HG03039 (cell line): Measurements from ENCODE around the gene OARD1.
"Not testable (repeated sequence)": the region's sequence is repeated elsewhere in the genome, so short reads cannot be mapped to it uniquely, and the experiment has no call there.

ENCODE experiments used
- ATAC-seq: cut with Tn5 transposase; IDR thresholded peaks from one replicate; pipeline ENCODE4 v1.9.1; 2021; ENCODE audit warnings: mild to moderate bottlenecking, moderate library complexity; ENCODE audit not compliant: unreplicated experiment

Gene OARD1

GRCh38 chr6:41028561-41029412 lies 43.4 kb downstream of the OARD1 start:
- peak; percentile 30 for ATAC-seq

GRCh38 chr6:41027799-41028560 lies 44.2 kb downstream of the OARD1 start:
- peak; percentile 73 for ATAC-seq

GRCh38 chr6:41027241-41027640 lies 44.9 kb downstream of the OARD1 start:
- no peak for ATAC-seq

GRCh38 chr6:41025966-41026530 lies 46.1 kb downstream of the OARD1 start:
- no peak for ATAC-seq

- no peak for ATAC-seq
Measured at GRCh38 chr6:41023114-41023513, 49.0 kb downstream of the OARD1 start.

- no peak for ATAC-seq
Measured at GRCh38 chr6:41022294-41022693, 49.9 kb downstream of the OARD1 start.

GRCh38 chr6:41021832-41022231 lies 50.3 kb downstream of the OARD1 start:
- ATAC-seq, result no peak

- no peak for ATAC-seq
Measured at GRCh38 chr6:41017663-41018062, 54.5 kb downstream of the OARD1 start.

- not testable (repeated sequence) for ATAC-seq
Measured at GRCh38 chr6:41015860-41016259, 56.3 kb downstream of the OARD1 start.

- no peak for ATAC-seq
Measured at GRCh38 chr6:41014780-41015179, 57.4 kb downstream of the OARD1 start.
